HG02840 (cell line): ENCODE data around the gene CERS6.

Source experiments
- ATAC-seq: cut with Tn5 transposase; IDR thresholded peaks from one replicate; pipeline ENCODE4 v1.9.1; 2021; ENCODE audit warnings: mild to moderate bottlenecking, moderate library complexity, moderate number of reproducible peaks; ENCODE audit not compliant: unreplicated experiment, low FRiP score

The CERS6 gene

GRCh38 chr2:168561991-168562390, 105.9 kb downstream of the CERS6 start:
- ATAC-seq = no peak

- ATAC-seq = no peak
Observed at GRCh38 chr2:168562971-168563370, 106.9 kb downstream of the CERS6 start.

GRCh38 chr2:168564641-168565040, 108.6 kb downstream of the CERS6 start:
- ATAC-seq = no peak

- ATAC-seq = no peak
Observed at GRCh38 chr2:168565112-168565511, 109.0 kb downstream of the CERS6 start.

- ATAC-seq = no peak
Observed at GRCh38 chr2:168565512-168565911, 109.4 kb downstream of the CERS6 start.

GRCh38 chr2:168566974-168567665, 111.0 kb downstream of the CERS6 start:
- ATAC-seq = no peak

GRCh38 chr2:168567836-168568235, 111.8 kb downstream of the CERS6 start:
- ATAC-seq = no peak

GRCh38 chr2:168568476-168569267, 112.6 kb downstream of the CERS6 start:
- no peak for ATAC-seq

GRCh38 chr2:168571061-168571460, 115.0 kb downstream of the CERS6 start:
- ATAC-seq = no peak

- no peak for ATAC-seq
Observed at GRCh38 chr2:168573128-168573903, 117.2 kb downstream of the CERS6 start.

- no peak for ATAC-seq
Observed at GRCh38 chr2:168574856-168575630, 119.0 kb downstream of the CERS6 start.

- no peak for ATAC-seq
Observed at GRCh38 chr2:168577885-168578284, 121.8 kb downstream of the CERS6 start.

GRCh38 chr2:168583064-168583709, 127.1 kb downstream of the CERS6 start:
- ATAC-seq = no peak

GRCh38 chr2:168583710-168584521, 127.8 kb downstream of the CERS6 start:
- ATAC-seq = no peak

- no peak for ATAC-seq
Observed at GRCh38 chr2:168584911-168585310, 128.8 kb downstream of the CERS6 start.

GRCh38 chr2:168585700-168586099, 129.6 kb downstream of the CERS6 start:
- no peak for ATAC-seq

- no peak for ATAC-seq
Observed at GRCh38 chr2:168587307-168587706, 131.2 kb downstream of the CERS6 start.

GRCh38 chr2:168589236-168590211, 133.5 kb downstream of the CERS6 start:
- ATAC-seq = no peak
